ENCODE measurements around the gene ZSCAN4.

ZSCAN4 gene

DNA sequence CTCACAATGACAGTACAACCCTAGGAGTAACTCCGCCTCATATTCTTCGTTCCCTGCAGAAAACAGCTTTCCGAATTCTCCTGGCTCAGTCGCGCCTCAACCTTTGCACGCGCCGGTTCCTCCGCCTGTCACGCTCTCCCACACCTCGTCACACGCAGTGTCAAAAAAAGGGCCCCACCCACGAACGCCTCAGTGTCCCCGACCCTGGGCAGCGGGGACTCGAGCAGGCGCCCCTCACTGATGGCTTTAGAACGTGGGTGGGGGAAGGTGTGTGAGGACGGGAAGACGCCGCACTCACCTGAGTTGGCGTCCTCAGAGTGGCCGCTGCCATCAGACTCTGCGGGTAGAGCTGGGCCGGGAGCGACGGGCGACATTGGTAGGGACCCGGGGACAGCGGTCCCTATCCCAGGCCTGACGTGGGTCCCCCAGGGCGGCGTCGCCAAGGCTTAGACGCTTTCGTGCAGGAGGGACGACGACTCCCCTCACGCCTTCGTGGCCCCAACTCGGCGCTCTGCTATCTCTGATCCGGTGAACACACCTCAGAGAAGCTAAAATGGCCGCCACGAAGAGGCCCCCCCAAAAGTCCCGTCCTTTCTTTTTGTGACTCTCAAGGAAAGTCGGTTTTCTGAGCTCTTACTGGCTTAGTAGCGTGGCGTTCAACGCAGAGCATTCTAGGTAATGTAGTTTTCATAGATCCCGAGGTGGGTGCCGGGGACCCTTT, 40.1 kb downstream of the ZSCAN4 start, which contains the start of gene ZNF154:
ZNF154 (minus strand) TSS at position 564 of the 721 bp plus-strand sequence; CDS start at position 331, 233 bp downstream.
- peak; percentile 56 for DNase-seq (ENCODE audit: insufficient read length, low spot score)
- peak; percentile 58; the same call in 1 of the 2 replicates for TF ChIP-seq POLR2AphosphoS5 (IDR thresholded peaks at IDR 0.05; ENCODE audit: low read depth, low read length)
- TF ChIP-seq TAF1 (IDR thresholded peaks at IDR 0.05; ENCODE audit: low read depth, low read length) = no peak
- TF ChIP-seq POLR2A (IDR thresholded peaks at IDR 0.05; ENCODE audit: low read depth, low read length) = peak; percentile 45; the same call in 1 of the 2 replicates
- FAIRE-seq = peak; percentile 41

GRCh38 chr19:57709616-57710015, 40.9 kb downstream of the ZSCAN4 start:
- no peak for FAIRE-seq
- DNase-seq (ENCODE audit: insufficient read length, low spot score) = no peak
- TF ChIP-seq PAX5 (IDR thresholded peaks at IDR 0.05; ENCODE audit: insufficient read depth, low read length, severe bottlenecking) (no peak), POLR2AphosphoS5 (IDR thresholded peaks at IDR 0.05; ENCODE audit: low read depth, low read length) (no peak), POLR2A (IDR thresholded peaks at IDR 0.05; ENCODE audit: low read depth, low read length) (no peak), SPI1 (IDR thresholded peaks at IDR 0.05; ENCODE audit: low read depth, low read length) (no peak), TAF1 (IDR thresholded peaks at IDR 0.05; ENCODE audit: low read depth, low read length) (no peak), POU2F2 (IDR thresholded peaks at IDR 0.05; ENCODE audit: low read depth, low read length) (no peak)

DNA sequence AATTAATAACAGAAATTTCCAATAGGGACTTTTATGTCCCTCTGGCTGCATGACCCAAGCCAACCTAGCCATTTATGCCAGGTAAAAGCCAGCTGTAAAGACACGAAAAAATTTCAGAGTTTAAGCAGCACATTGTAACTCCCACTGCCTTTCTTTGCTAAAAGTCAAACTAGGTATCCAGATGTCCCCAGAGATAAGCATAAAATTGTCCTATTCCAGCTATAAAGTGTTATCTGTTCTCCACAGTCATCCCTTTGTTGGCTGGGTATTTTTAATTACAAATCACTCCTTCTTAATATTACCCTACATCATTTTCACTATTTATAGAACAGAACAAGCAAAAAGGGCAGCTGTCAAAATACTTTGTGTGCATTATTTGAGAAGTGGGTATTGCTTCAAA, 43.5 kb downstream of the ZSCAN4 start:
- no peak for FAIRE-seq
- no peak for DNase-seq (ENCODE audit: insufficient read length, low spot score)
- TF ChIP-seq PAX5 (IDR thresholded peaks at IDR 0.05; ENCODE audit: insufficient read depth, low read length, severe bottlenecking) = no peak
- TF ChIP-seq POLR2AphosphoS5 (IDR thresholded peaks at IDR 0.05; ENCODE audit: low read depth, low read length) = no peak
- no peak for TF ChIP-seq POU2F2 (IDR thresholded peaks at IDR 0.05; ENCODE audit: low read depth, low read length)
- no peak for TF ChIP-seq POLR2A (IDR thresholded peaks at IDR 0.05; ENCODE audit: low read depth, low read length)
- no peak for TF ChIP-seq SPI1 (IDR thresholded peaks at IDR 0.05; ENCODE audit: low read depth, low read length)
- TF ChIP-seq TAF1 (IDR thresholded peaks at IDR 0.05; ENCODE audit: low read depth, low read length) = no peak

DNA sequence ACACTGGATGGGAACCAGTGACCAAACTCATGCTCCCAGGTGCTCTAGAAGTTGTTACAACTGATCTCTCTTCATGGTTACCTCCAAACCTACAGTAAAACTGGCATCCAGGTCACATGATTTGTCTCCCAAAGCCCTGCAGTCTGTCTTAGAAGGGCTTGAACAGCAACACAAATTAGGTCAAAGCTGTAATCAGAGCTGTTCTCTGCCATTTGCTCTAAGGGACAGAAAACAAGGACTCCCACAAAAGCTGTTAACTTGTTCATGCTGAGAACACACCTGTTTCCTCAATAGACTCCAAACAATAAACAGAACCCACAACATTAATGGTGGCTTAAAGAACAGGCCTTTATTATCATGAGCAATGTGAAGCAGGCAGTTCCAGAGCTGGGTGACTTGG, 50.7 kb downstream of the ZSCAN4 start:
- FAIRE-seq (no peak), DNase-seq (ENCODE audit: insufficient read length, low spot score) (no peak)
- TF ChIP-seq TAF1 (IDR thresholded peaks at IDR 0.05; ENCODE audit: low read depth, low read length) (no peak), POLR2A (IDR thresholded peaks at IDR 0.05; ENCODE audit: low read depth, low read length) (no peak), POU2F2 (IDR thresholded peaks at IDR 0.05; ENCODE audit: low read depth, low read length) (no peak), SPI1 (IDR thresholded peaks at IDR 0.05; ENCODE audit: low read depth, low read length) (no peak), PAX5 (IDR thresholded peaks at IDR 0.05; ENCODE audit: insufficient read depth, low read length, severe bottlenecking) (no peak), POLR2AphosphoS5 (IDR thresholded peaks at IDR 0.05; ENCODE audit: low read depth, low read length) (no peak)

DNA sequence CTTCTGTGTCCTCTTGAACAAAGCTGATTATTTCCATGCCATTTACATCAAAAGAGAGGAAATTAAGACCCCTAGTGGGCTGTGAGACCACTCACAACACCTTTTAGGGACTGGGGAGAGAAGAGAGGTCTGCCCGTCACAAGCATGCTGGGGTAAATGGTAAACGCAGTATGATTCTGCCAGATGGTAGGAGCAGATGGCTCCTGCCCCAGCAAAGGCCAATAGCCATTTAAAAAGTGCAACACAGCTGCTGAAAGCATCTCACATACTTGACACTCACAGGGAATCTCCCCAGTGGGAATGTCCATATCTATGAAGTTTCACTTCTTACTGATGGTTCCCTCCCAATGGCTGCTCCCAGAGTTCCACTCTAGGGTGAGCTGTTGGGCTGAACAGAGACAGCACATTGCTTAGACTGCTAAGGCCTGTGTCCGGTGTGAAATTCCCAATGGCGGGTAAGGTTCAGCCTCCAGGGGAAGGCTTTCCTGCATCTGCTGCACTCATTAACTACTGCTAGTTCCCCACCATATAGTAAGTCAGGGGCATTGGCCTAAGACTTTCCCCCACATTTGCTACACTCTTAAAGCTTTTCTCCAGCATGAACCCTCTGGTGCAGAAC, 51.3 kb downstream of the ZSCAN4 start:
- TF ChIP-seq POLR2AphosphoS5 (IDR thresholded peaks at IDR 0.05; ENCODE audit: low read depth, low read length) (no peak), POLR2A (IDR thresholded peaks at IDR 0.05; ENCODE audit: low read depth, low read length) (no peak), POU2F2 (IDR thresholded peaks at IDR 0.05; ENCODE audit: low read depth, low read length) (no peak), SPI1 (IDR thresholded peaks at IDR 0.05; ENCODE audit: low read depth, low read length) (no peak), TAF1 (IDR thresholded peaks at IDR 0.05; ENCODE audit: low read depth, low read length) (no peak), PAX5 (IDR thresholded peaks at IDR 0.05; ENCODE audit: insufficient read depth, low read length, severe bottlenecking) (no peak)
- DNase-seq (ENCODE audit: insufficient read length, low spot score) (no peak), FAIRE-seq (no peak)

DNA sequence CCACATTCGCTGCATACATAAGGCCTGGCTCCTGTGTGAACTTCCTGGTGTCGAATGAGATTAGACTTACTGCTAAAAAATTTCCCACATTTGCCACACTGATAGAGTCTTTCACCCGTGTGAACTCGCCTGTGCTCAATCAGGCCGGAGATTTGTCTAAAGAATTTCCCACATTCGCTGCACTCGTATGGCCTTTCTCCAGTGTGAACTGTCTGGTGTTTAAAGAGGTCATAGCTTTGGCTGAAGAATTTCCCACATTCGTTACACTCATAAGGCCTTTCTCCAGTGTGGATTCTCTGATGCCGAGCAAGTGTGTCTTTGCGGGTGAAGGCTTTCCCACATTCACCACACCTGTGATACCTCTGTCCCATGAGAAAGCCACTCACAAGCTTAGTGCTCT, 52.1 kb downstream of the ZSCAN4 start:
- DNase-seq (ENCODE audit: insufficient read length, low spot score) (no peak), FAIRE-seq (no peak)
- no peak for TF ChIP-seq TAF1 (IDR thresholded peaks at IDR 0.05; ENCODE audit: low read depth, low read length)
- TF ChIP-seq POLR2A (IDR thresholded peaks at IDR 0.05; ENCODE audit: low read depth, low read length) = no peak
- TF ChIP-seq POU2F2 (IDR thresholded peaks at IDR 0.05; ENCODE audit: low read depth, low read length) = no peak
- TF ChIP-seq POLR2AphosphoS5 (IDR thresholded peaks at IDR 0.05; ENCODE audit: low read depth, low read length) = no peak
- TF ChIP-seq PAX5 (IDR thresholded peaks at IDR 0.05; ENCODE audit: insufficient read depth, low read length, severe bottlenecking) = no peak
- no peak for TF ChIP-seq SPI1 (IDR thresholded peaks at IDR 0.05; ENCODE audit: low read depth, low read length)

Data from GM12891 (cell line).